Stimulated activated CD8-positive, alpha-beta memory T cell treated with anti-CD3 and anti-CD28 coated beads, Interleukin-12 subunit alpha, Interleukin-12 subunit beta, amount 100 ng/mL, for 24 hours (primary cell): Measurements from ENCODE around the gene SYNDIG1.

Source experiments
- DNase-seq: peaks from one replicate; pipeline ENCODE4 v3.0.0-alpha.2; 2020; ENCODE audit errors: extremely low read depth

Gene SYNDIG1

GRCh38 chr20:24470746-24471582 lies 1.5 kb downstream of the SYNDIG1 start:
- no peak for DNase-seq

- DNase-seq = no peak
These were observed 3.0 kb downstream of the SYNDIG1 start for GRCh38 chr20:24472426-24472825.

DNA sequence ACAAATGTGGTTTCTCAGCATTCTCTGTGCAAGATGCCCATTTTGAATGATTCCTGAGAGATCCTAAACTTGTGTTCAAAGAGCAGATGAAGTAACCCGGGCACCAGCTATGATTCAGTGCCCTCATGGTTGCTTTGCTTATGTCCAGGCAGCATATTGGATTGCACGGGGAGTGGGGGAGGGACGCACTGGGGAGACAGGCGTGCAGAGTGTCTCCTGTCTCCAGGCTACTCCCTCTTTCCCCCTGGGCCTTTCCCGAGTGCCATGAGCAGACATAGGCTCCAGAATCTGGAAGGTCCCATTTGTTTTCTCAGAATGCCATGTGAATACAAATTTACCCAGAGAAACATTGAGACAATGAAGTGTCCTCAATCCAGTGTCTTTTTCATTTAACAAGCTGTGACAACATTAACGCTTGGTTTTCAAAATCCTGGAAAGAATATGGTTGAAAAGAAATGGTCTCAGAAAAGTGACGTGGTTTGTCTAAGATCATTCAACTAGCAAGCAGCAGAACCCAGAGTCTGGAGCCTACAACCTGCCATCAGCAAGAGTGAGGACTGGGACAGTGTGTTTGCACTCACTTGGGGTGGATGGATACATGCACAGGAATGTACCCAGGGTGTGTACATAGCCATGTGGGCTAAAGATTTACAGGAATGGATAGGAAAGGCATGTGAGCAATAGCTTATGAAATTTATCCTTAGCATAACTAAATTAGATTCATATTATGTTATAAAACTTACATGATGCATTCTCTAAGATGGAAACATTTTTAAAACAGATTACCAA lies 4.2 kb downstream of the SYNDIG1 start:
- no peak for DNase-seq

GRCh38 chr20:24477831-24478547 lies 8.6 kb downstream of the SYNDIG1 start:
- no peak for DNase-seq

GRCh38 chr20:24478584-24478983 lies 9.2 kb downstream of the SYNDIG1 start:
- DNase-seq = no peak

GRCh38 chr20:24479106-24479505 lies 9.7 kb downstream of the SYNDIG1 start:
- DNase-seq = no peak

- DNase-seq = no peak
These were observed 10.2 kb downstream of the SYNDIG1 start for GRCh38 chr20:24479595-24479994.

- DNase-seq = no peak
These were observed 11.1 kb downstream of the SYNDIG1 start for GRCh38 chr20:24480509-24480908.

GRCh38 chr20:24481173-24481572 lies 11.7 kb downstream of the SYNDIG1 start:
- DNase-seq = no peak

DNA sequence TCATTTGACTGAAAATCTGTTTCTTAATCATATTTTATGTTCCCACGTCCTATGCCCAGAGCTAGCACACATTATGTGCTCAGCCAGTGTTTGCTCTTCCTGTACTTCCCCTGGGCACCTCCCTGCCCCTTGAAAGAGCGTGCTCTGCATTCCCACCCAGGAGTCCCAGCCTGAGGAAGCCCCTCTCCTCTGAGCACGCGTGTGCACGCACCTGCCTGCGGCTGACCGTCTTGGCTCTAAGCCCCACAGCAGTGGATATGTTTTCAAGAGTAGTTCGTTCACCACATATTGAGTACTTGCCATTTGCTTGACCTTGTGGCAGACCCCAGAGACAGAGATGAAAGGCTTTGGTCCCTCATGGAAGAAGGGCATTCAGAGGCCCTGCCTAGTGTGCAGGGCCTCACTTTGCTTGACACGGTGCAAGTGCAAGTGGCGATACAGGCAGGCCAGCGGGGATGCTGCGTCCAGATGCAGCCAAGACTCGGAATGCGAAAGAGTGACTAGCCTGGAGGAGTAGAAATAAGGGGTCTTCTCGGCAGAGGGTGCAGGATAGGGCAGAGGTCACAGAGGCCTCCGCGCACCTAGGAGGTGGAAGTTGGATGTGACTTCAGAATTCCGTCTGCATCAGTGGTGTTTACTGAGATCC lies 14.1 kb downstream of the SYNDIG1 start:
- DNase-seq = no peak

DNA sequence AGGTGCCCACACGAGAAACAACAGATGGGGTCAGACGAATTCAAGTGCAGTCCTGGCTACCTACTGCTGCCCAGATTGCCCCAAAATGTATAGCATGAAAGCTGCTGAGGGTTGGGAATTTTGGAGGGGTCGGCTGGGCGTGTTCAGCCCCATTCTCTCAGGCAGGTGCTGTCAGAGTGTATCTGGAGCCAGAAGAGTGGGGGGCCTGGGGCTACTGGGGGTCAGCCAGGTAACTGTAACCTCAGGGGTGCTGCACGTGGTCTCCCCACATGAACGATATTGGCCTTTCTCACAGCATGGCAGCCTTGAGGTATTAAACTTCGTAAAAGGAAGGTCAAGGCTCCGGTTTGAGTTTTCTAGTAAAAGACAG lies 14.6 kb downstream of the SYNDIG1 start:
- DNase-seq = no peak

DNA sequence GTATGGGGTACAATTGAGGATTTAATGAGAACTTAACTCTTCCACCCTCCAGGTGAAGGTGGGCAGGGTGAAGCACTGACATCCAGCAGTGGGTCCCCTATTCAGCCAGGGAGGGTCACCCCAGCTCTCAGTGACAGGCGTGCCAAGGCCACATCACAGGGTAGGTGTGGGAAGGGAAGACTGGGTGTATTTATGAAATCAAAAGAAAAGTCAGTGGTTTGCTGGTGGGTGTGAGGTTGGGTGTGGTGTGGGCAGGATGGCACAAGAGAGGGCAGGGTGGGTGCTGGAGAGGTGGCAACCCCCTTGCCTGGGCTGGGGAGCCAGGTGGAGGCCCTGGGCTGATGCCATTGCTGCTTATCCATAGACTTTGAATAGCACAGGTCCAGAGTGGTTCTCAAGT lies 16.6 kb downstream of the SYNDIG1 start:
- no peak for DNase-seq

GRCh38 chr20:24487240-24487639 lies 17.8 kb downstream of the SYNDIG1 start:
- DNase-seq = no peak

GRCh38 chr20:24487648-24488047 lies 18.2 kb downstream of the SYNDIG1 start:
- no peak for DNase-seq

DNA sequence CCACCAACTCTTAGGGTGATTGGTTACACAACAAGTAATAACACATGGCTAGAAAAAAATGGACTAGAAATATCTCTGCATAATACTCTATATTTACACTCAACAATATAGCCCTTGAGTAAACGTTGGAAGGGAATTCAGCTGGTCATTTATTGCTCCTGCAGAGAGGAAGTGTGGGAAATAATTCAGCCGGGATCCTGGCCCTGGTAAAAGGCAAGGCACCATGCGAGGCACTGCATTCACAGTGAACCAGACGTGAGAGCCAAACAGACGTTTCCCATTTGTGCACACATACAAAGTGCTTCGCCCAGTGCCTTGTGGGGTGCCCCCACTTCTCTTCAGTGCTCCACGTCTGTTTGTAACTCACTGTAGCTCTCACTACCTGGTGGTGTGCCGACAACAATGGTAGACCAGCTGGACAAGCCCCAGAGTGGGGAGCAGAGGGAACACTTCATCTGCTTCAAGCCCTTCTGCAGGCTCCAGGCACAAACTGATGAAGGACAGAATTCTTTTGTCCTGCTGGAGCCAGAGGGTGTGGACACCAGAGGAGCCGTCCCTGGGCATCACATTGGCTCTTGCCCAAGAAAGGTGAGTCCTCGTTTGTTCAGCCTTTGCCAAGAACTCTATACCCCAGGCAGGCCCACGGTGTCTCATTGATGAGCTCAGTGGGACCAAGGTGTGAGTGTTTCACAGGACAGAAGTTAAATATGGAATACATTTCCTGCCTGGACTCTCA lies 18.8 kb downstream of the SYNDIG1 start:
- no peak for DNase-seq

GRCh38 chr20:24488800-24489175 lies 19.4 kb downstream of the SYNDIG1 start:
- DNase-seq = no peak

- no peak for DNase-seq
These were observed 19.8 kb downstream of the SYNDIG1 start for GRCh38 chr20:24489193-24489592.

GRCh38 chr20:24489631-24490260 lies 20.3 kb downstream of the SYNDIG1 start:
- DNase-seq = no peak

- no peak for DNase-seq
These were observed 21.2 kb downstream of the SYNDIG1 start for GRCh38 chr20:24490598-24490997.

DNA sequence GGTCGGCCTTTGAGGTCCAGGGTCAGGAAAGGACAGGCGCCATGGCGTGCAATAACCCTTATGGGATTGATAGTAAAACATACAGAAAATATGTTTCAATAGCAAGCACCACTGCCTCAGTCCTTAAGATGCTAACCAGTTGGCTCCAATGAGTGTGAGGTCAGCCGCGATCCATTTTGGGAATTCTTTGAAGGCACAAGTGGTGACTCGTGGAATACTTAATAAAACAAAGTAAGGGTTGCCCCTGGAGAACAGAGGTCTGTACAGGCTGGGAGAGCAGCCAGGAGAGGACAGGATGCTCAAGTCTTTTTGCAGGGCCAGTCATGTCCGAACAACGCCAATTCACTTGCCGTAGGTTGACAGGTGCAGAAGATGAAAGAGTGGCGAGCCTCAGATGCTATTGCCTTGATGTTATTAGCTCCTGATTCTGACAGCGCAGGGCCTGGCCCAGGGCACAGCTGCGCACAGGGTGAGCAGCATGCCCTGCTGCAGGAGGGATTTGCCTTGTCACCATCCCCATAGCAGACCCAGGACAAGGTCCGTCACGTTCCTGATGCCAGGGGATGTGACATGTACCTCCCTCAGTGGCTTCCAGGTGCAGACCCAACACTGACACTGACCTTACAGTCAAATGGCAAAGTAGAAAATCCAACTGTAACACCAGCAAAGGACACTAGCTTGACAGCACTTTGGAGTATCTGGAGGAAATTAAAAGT lies 21.8 kb downstream of the SYNDIG1 start:
- no peak for DNase-seq
